Liver (tissue), 9 donors: ENCODE measurements around the gene ACKR3. TPM values are rescaled to one million over a fixed set of nuclear protein-coding genes. Genes with fewer than 3 reads are reported as not detected.

Experiments used
- DNase-seq: peaks from one replicate; pipeline ENCODE4 v3.0.0-alpha.2; 2017; ENCODE audit warnings: low spot score
- H3K27ac ChIP-seq, 2 donors: one replicate each; pipeline ENCODE4 v1.7.0; 2013; ENCODE audit warnings: inconsistent platforms in 2 of 2, low read length in 2 of 2, control low read depth in 1 of 2, low read depth in 1 of 2, mild to moderate bottlenecking in 1 of 2
- H3K27me3 ChIP-seq, 4 donors: one replicate each; pipeline versions ENCODE4 v1.6.1 to v1.7.0; 2013; ENCODE audit warnings: low read length in 3 of 4, inconsistent platforms in 1 of 4, mild to moderate bottlenecking in 1 of 4, moderate library complexity in 1 of 4; ENCODE audit not compliant: control insufficient read depth in 4 of 4, insufficient read depth in 4 of 4
- H3K36me3 ChIP-seq, 4 donors: one replicate each; pipeline versions ENCODE4 v1.6.1 to v1.7.0; 2013; ENCODE audit warnings: low read length in 3 of 4, mild to moderate bottlenecking in 3 of 4, low read depth in 1 of 4, moderate library complexity in 1 of 4; ENCODE audit not compliant: control insufficient read depth in 4 of 4, insufficient read depth in 3 of 4
- H3K4me1 ChIP-seq, 4 donors: one replicate each; pipeline versions ENCODE4 v1.6.1 to v1.7.0; 2013; ENCODE audit warnings: low read length in 3 of 4, mild to moderate bottlenecking in 3 of 4, moderate library complexity in 1 of 4; ENCODE audit not compliant: control insufficient read depth in 4 of 4, insufficient read depth in 4 of 4
- H3K4me3 ChIP-seq, 3 donors: one replicate each; pipeline versions ENCODE4 v1.6.1 to v1.7.0; 2013; ENCODE audit warnings: low read length in 3 of 3, control low read depth in 1 of 3, low read depth in 1 of 3, mild to moderate bottlenecking in 1 of 3
- H3K9ac ChIP-seq, 2 donors: one replicate each; pipeline ENCODE4 v1.7.0; 2013; ENCODE audit warnings: low read length in 2 of 2, mild to moderate bottlenecking in 2 of 2, moderate library complexity in 2 of 2, control low read depth in 1 of 2, low read depth in 1 of 2
- H3K9me3 ChIP-seq, 4 donors: one replicate each; pipeline versions ENCODE4 v1.6.1 to v1.7.0; 2013; ENCODE audit warnings: low read length in 3 of 4; ENCODE audit not compliant: control insufficient read depth in 4 of 4
- ATF3 ChIP-seq: IDR thresholded peaks from 2 replicates; pipeline ENCODE4 v1.6.1; 2016; ENCODE audit warnings: antibody characterized with exemption
- CTCF ChIP-seq: fragments of 150-350 bp; IDR thresholded peaks from 2 replicates; pipeline ENCODE4 v1.5.1; 2017; ENCODE audit warnings: improper control_type of control experiment, low read depth, low read length; ENCODE audit not compliant: missing input control
- EGR1 ChIP-seq, 2 donors: IDR thresholded peaks; 2 replicates each; pipeline ENCODE4 v1.6.1; 2016 to 2018; ENCODE audit warnings: antibody characterized with exemption in 2 of 2, low read depth in 2 of 2
- FOXA1 ChIP-seq: IDR thresholded peaks from 2 replicates; pipeline ENCODE4 v1.6.1; 2016; ENCODE audit warnings: antibody characterized with exemption
- FOXA2 ChIP-seq: IDR thresholded peaks from 2 replicates; pipeline ENCODE4 v1.6.1; 2016; ENCODE audit warnings: antibody characterized with exemption
- GABPA ChIP-seq, 2 donors: IDR thresholded peaks in 1 of 2; conservative IDR thresholded peaks in 1 of 2; 2 replicates each; pipeline ENCODE4 v1.6.1; 2016; ENCODE audit warnings: antibody characterized with exemption in 2 of 2, mild to moderate bottlenecking in 1 of 2, moderate library complexity in 1 of 2
- HNF4A ChIP-seq, 2 donors: conservative IDR thresholded peaks; 2 replicates each; pipeline ENCODE4 v1.6.1; 2016; ENCODE audit warnings: antibody characterized with exemption in 2 of 2, mild to moderate bottlenecking in 2 of 2
- HNF4G ChIP-seq: IDR thresholded peaks from 2 replicates; pipeline ENCODE4 v1.6.1; 2016; ENCODE audit warnings: antibody characterized with exemption
- JUND ChIP-seq, 2 donors: IDR thresholded peaks; 2 replicates each; pipeline ENCODE4 v1.6.1; 2016; ENCODE audit warnings: antibody characterized with exemption in 2 of 2
- MAX ChIP-seq: IDR thresholded peaks from 2 replicates; pipeline ENCODE4 v1.6.1; 2016; ENCODE audit warnings: antibody characterized with exemption
- NR2F2 ChIP-seq: IDR thresholded peaks from 2 replicates; pipeline ENCODE4 v1.6.1; 2016; ENCODE audit warnings: antibody characterized with exemption
- RAD21 ChIP-seq, 2 donors: IDR thresholded peaks; 2 replicates each; pipeline ENCODE4 v1.6.1; 2016; ENCODE audit warnings: antibody characterized with exemption in 2 of 2, mild to moderate bottlenecking in 2 of 2
- REST ChIP-seq: IDR thresholded peaks from 2 replicates; pipeline ENCODE4 v1.6.1; 2016; ENCODE audit warnings: antibody characterized with exemption, mild to moderate bottlenecking
- RXRA ChIP-seq, 2 donors: IDR thresholded peaks; 2 replicates each; pipeline ENCODE4 v1.6.1; 2017 to 2018; ENCODE audit warnings: antibody characterized with exemption in 2 of 2, mild to moderate bottlenecking in 1 of 2
- SP1 ChIP-seq: IDR thresholded peaks from 2 replicates; pipeline ENCODE4 v1.6.1; 2018; ENCODE audit warnings: antibody characterized with exemption, mild to moderate bottlenecking
- TAF1 ChIP-seq: conservative IDR thresholded peaks from 2 replicates; pipeline ENCODE4 v1.6.1; 2016; ENCODE audit warnings: antibody characterized with exemption, mild to moderate bottlenecking
- YY1 ChIP-seq: IDR thresholded peaks from 2 replicates; pipeline ENCODE4 v1.6.1; 2016; ENCODE audit warnings: antibody characterized with exemption, mild to moderate bottlenecking
- ZBTB33 ChIP-seq: IDR thresholded peaks from 2 replicates; pipeline ENCODE4 v1.6.1; 2016; ENCODE audit warnings: antibody characterized with exemption
- WGBS: extraction: QIAGEN DNeasy Blood & Tissue Kit; methylation state at CpG from one replicate; pipeline ENCODE4 v1.1.7; 2013; 5-methylcytosine and 5-hydroxymethylcytosine counted together
- polyA plus RNA-seq, 2 donors: library from polyadenylated mRNA; stranded (reverse) in 1 of 2; unstranded in 1 of 2; fragments of 200-250 nt in 1 of 2; fragments of >200 nt in 1 of 2; fragmentation: Nextera tagmentation in 1 of 2; extraction: Ambion mirVana in 1 of 2; gene quantifications; one replicate each; pipeline versions ENCODE4 v1.2.1 to v1.2.3, GENCODE V29; 2013 to 2015
- total RNA-seq, 2 donors: library from RNA; depleted of rRNA; stranded (reverse); fragments of >200 nt; gene quantifications; one replicate each; pipeline ENCODE4 v1.2.3, GENCODE V29; 2014
- donor health status: healthy.
- donor health status: healthy.
- donor health status: healthy.
- donor health status: healthy.
- donor health status: healthy.

The ACKR3 gene
- total and polyA plus RNA-seq, 4 donors, result 1.6 to 6.0 (median 3.0) TPM

GRCh38 chr2:236600892-236601291, 31.3 kb downstream of the ACKR3 start:
- Histone ChIP-seq H3K27ac (no peak overlapping the region), H3K36me3 (no peaks in the 10 kb centered on the region), H3K9ac (no peak overlapping the region), H3K27me3 (no peaks in the 10 kb centered on the region), H3K4me1 (no peaks in the 10 kb centered on the region), H3K9me3 (no peaks in the 10 kb centered on the region), H3K4me3 (no peak overlapping the region)
- DNase-seq, result no peak
- 81% methylated on average over 9 of the region's 9 CpGs for WGBS
- TF ChIP-seq NR2F2 (no peak), EGR1 (IDR thresholded peaks at IDR 0.05; ENCODE audit: low read depth in 2 of 2) (no peak), GABPA (IDR thresholded peaks at IDR 0.05 in 1 of 2, conservative IDR thresholded peaks at IDR 0.05 in 1 of 2) (no peak), FOXA2 (no peak), JUND (IDR thresholded peaks at IDR 0.05) (no peak), FOXA1 (no peak), ATF3 (no peak), SP1 (no peak), ZBTB33 (no peak), RAD21 (IDR thresholded peaks at IDR 0.05) (no peak), YY1 (no peak), CTCF (no peak), RXRA (IDR thresholded peaks at IDR 0.05) (no peak), REST (no peak), HNF4A (conservative IDR thresholded peaks at IDR 0.05) (no peak), HNF4G (no peak), TAF1 (no peak), MAX (no peak)
